NCI-H128 (cell line): Measurements from ENCODE around the gene CAPN13.

Experiments
- DNase-seq: peaks from one replicate; lab custom pipeline; 2025; ENCODE audit not compliant: unreplicated experiment; lab: John Stamatoyannopoulos, UW

The CAPN13 gene

DNA sequence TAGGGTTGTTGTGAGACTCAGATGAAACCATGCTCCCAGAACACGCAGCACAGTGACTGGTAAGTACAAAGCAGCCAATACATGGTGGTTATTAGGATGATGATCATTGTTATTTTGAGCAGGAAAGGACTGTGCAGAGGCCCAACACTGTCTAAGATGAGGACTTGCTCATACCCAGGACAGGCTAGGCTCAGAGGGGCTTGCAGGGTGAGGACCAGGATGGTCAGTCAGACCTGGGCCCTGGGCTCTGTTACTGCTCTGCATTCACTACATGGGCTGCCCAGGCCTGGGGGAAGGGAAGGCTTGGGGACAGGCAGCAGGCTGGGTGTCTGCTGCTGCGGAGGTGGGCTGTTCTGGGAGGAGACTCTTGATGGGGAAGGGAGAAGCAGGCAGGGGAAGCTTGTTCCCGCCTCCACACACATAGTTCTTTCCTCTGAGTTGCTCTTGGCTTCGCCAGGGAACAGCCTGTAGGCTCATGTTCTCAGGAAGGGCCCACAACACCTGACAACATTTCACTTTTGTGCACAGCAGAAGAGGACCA lies 17.5 kb downstream of the CAPN13 start:
- DNase-seq, result no peak

- DNase-seq, result no peak
Measured at GRCh38 chr2:30786923-30787685, 20.1 kb downstream of the CAPN13 start.

DNA sequence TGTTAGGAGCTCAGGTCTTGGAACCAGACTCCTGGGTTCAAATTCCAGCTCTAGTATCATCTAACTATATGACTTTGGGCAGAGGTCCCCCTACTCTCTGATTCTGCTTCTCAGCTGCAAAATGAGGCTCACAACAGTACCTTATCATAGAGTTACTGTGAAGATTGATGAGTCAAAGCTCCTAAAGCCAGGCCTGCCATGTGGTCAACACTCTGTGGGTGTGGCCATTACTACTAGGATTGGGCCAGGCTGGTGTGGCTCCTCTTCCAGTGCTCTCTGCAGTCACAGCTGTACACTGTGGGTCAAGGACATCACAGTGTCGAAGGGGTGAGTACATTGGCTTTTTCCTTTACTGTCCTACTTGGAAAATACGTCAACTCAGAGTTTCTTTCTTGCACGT lies 22.6 kb downstream of the CAPN13 start:
- DNase-seq, result no peak

DNA sequence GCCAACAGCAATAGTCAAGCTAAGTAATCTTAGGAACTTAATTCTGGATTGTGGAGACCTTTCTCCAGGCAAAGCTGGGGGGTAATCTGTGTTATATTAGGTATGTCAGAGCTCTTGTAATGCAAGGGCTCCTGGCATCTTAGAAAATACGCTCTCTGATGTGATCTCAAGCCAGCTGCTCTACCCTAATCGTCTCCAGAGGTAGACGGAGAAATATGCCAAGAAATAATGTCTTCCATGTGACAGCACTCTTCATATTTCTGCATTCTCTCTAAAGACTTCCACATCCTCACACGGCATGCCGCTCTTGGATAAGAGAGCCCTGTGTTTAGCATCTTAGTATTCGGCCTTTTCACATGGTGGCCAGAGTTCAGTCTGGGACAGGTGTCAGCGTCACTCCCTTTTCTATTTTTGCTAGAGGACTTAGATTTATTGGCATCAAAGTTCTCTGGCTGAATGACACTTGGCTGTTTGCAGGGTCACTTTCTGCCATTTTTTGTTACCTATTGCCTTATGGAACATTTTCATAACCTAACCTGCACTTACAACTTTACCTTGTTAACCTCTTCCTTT lies 25.2 kb downstream of the CAPN13 start:
- DNase-seq, result no peak

DNA sequence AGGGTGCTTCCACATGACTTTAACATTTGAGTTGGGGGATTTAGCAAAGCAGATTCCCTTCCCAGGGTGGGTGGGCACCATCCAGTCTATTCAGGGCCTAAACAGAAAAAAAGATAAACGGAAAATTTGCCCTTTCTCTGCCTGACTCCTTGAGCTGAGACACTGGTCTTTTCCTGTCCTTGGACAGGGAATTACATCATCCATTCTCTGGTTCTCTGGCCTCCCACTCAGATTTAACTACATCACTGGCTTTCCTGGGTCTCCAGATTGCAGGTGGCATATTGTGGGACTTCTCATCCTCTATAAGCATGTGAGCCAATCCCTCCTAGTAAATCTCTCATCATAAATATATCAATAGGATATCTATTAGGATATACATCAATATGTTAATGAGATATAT lies 25.8 kb downstream of the CAPN13 start:
- no peak for DNase-seq

GRCh38 chr2:30780776-30781330 lies 26.4 kb downstream of the CAPN13 start:
- no peak for DNase-seq

DNA sequence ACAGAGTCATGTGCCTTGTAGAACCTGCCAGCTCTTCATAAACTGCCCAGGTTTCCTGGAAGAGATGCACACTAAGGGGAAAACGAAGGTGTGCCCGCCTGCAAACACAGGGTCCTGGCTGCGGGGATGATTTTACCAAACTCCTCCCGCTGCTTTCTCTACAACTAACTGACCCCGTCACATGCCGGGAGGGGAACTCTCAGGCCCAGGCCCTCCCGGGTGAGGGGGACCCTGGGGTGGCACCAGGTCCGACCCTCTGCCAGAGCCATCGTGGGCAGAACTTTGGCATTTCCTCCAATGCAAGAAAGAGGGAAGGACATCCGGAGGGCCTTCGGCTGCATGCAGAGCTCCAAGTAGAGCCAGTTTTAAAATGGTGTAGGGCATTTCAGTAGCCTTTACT lies 28.6 kb downstream of the CAPN13 start:
- DNase-seq, result no peak

- no peak for DNase-seq
Measured at GRCh38 chr2:30777661-30778505, 29.4 kb downstream of the CAPN13 start.

GRCh38 chr2:30776831-30777635 lies 30.2 kb downstream of the CAPN13 start:
- DNase-seq, result no peak

- no peak for DNase-seq
Measured at GRCh38 chr2:30775833-30776232, 31.4 kb downstream of the CAPN13 start.

GRCh38 chr2:30772021-30772705 lies 35.1 kb downstream of the CAPN13 start:
- no peak for DNase-seq

GRCh38 chr2:30770816-30771576 lies 36.2 kb downstream of the CAPN13 start:
- no peak for DNase-seq

DNA sequence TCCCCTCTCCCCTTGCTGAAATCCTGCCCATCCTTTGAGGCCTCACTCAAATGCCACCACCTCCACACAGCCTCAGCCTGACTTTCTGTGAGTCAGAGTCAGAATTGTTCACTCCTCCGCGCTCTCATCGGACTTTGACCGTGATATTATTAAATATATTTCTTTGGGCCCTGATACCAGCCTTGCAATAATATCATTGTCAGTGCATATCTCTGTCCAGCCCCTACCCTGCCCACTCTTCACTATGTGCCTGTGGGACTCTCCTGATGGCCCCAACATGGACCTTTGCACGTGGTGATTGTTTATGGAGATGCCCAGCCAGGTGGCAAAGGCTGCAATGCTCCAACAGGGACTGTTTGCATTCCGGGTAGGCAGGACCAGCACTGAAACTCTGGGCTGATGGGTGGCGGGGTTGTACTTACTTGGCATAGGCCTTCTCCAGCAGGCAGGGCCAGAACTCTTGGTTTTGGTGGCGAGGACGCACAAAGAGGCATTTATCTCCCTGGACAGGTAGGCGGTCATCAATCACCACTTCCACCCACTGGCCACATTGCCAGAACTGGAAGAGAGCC lies 37.3 kb downstream of the CAPN13 start:
- no peak for DNase-seq

DNA sequence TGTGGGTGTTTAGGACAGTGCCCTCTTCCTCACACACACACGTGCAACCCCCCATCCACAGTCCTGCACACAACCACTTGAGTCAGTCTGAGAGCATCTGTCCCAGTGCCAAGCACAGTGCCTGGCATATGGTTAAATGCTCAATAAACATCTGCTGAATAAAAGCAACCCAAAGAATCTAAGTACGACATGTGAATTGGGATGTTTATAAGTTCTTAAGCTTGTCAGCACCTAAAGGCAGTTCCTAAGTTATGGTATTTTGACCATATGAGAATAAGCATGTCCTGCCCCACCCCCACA lies 37.8 kb downstream of the CAPN13 start:
- DNase-seq, result no peak

DNA sequence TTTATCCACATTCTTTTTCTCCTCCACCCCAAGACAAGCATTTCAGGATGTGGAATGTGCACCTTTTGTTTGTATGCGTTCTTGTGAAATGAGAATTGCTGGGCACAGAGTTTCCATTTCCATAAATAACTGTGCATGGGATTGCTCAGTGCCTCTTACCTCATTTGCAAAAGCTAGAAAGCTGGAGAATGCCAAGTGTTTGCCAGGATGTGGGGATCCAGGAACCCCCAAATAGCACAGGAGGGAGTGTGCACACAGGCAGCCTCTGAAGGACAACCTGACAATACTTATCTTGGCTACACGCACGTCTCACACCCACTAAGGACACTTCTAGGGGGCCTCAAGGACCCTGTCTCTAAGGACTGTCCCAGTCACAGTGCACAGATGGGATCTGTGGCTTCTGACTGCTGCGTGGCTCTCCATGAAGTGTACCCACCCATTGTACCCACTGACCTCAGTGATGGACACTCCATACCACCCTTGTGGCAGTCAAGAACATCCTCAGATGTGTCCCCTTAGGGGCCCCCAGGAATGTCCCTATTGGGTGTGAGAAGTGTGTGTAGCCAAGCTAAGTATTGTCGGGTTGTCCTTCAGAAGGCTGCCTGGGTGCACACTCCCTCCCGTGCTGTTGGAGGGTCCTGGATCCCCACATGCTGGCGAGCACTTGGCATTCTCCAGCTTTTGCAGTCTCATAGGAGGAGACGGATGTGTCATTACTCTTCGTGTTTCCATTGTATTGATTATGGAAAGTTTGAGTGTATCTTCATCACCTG lies 38.4 kb downstream of the CAPN13 start:
- DNase-seq, result no peak

DNA sequence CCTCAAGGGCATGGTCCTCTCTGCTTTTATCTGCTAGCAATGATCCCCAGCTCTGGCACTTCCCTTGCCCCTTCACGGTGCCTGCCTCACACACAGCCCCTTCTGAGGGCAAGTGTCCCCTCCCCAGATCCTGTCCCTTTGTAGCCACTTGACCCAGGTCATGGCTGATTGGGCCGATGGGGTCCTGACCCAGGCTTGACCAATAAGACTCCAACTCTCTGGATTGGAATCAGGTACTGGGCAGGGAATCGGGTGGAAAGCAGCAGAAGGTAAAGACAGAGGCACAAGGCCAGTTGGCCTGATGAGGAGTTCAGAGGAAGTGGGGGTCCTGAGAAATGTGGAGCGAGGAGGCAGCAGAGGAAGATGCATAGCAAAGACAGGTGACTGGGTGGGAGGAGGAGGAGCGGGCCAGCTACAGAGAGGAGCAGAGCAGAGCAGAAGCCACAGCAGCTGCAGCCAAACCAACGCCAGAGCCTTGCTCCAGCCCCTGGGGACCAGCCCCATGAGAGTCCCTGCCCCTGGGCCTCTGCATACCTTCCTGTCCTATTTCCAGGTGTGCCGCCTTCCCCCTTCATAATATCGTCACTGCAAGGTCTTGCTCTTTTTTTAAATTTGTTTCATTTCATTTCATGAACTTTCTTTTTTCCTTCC lies 39.1 kb downstream of the CAPN13 start:
- DNase-seq, result no peak

DNA sequence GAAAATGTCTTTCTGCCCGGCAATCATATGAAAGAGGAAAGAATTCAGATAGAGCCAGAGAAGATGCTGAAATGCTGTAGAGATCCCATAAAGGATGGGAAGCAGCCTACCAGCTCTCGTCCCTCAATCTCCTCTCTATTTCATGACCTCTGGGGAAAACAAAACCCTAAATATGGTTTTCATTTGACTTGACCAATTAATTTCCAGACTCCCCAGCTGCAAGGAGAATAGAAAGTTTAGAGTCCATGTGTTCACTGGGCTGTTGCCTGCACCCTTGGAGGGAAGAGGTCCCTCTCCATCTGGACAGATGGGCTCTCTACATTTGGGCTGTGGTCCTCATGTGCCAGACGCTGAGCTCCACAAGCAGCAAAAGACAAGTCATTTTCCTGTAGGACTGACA lies 40.6 kb downstream of the CAPN13 start:
- DNase-seq, result no peak
